ENCODE data around the gene PCGF1. TPM values are rescaled to one million over a fixed set of nuclear protein-coding genes. Genes with fewer than 3 reads are reported as not detected.
A peak's percentile ranks its signal among the peaks of the same experiment; 100 is the strongest.

The PCGF1 gene
- total and polyA plus RNA-seq, 2 of the 4 experiments (the other 2 are of a cell fraction): 23.4 to 31.4 TPM

GRCh38 chr2:74457129-74457548 is 50.4 kb downstream of the PCGF1 start:
- peak overlapping the region; percentile 64 for H4K5ac ChIP-seq (ENCODE audit: low read depth, low read length)
- H3K4me2 ChIP-seq (ENCODE audit: low read depth, low read length): peak overlapping the region; percentile 92
- H3K56ac ChIP-seq (ENCODE audit: extremely low read depth, insufficient read depth, low read length): no peak overlapping the region
- BruUV-seq (replicated peaks): no TSS peak
- H3K23ac ChIP-seq (ENCODE audit: low read depth, low read length): peak overlapping the region; percentile 53
- no CpG with 5 or more reads among the region's 27 CpGs for whole genome bisulfite sequencing, 2 experiments (ENCODE audit: extremely low coverage in 2 of 2, insufficient read length in 1 of 2)
- H4K8ac ChIP-seq (ENCODE audit: low read depth in 2 of 2, low read length in 2 of 2): peak overlapping the region; percentile 2 to 69; a peak in 2 of 4 replicates
- H3K4me1 ChIP-seq (ENCODE audit: control insufficient read depth, insufficient read depth, low read length): peaks cover 10% of the 10 kb centered on the region
- no peak for TF ChIP-seq MAZ (IDR thresholded peaks at IDR 0.05; ENCODE audit: borderline replicate concordance, low read depth, low read length)
- TF ChIP-seq CTCF (conservative IDR thresholded peaks at IDR 0.05; ENCODE audit: low read depth, low read length): no peak
- no peak for TF ChIP-seq SMC3 (IDR thresholded peaks at IDR 0.05; ENCODE audit: low read depth, low read length)
- TF ChIP-seq RAD21 (IDR thresholded peaks at IDR 0.05; ENCODE audit: low read length): no peak
- no peak for TF ChIP-seq POLR2A (IDR thresholded peaks at IDR 0.05; ENCODE audit: low read depth, low read length)
- TF ChIP-seq NFE2L2 (IDR thresholded peaks at IDR 0.05; ENCODE audit: low read depth, low read length): no peak
- no peak for TF ChIP-seq MAFK (IDR thresholded peaks at IDR 0.05; ENCODE audit: low read depth, low read length)
- TF ChIP-seq RFX5 (IDR thresholded peaks at IDR 0.05; ENCODE audit: low read depth, low read length): no peak
- TF ChIP-seq CHD1 (IDR thresholded peaks at IDR 0.05; ENCODE audit: low read depth, low read length): no peak
- H3K27ac ChIP-seq (ENCODE audit: insufficient read depth, low read length): peak overlapping the region; percentile 69
- peaks cover 15 to 42% of the 10 kb centered on the region in 2 experiments for H3K79me1 ChIP-seq (ENCODE audit: low read depth in 1 of 2, low read length in 2 of 2)
- intact Hi-C loops (cut with micrococcal nuclease) (no loop called here), dilution Hi-C loops (cut with HindIII; ENCODE audit: low sequenced_read_pairs, unreplicated experiment) (no loop called here), in situ Hi-C loops (cut with MboI; ENCODE audit: low sequenced_read_pairs) (no loop called here)
- H4K91ac ChIP-seq (ENCODE audit: insufficient read depth, low read depth, low read length): peak overlapping the region; percentile 39; the same call in 1 of the 2 replicates
- no peaks in the 10 kb centered on the region for H3K27me3 ChIP-seq (ENCODE audit: control insufficient read depth, insufficient read depth, low read length)
- ATAC-seq (ENCODE audit: low read depth) (peak; percentile 0; the same call in 1 of the 2 replicates), DNase-seq (peak; percentile 31)
- 0 out of 2 replicates have a peak, but pooled peaks cover 3% of the 10 kb centered on the region for H3K9me1 ChIP-seq (ENCODE audit: insufficient read depth, low read length)
- no peak overlapping the region for H2BK15ac ChIP-seq (ENCODE audit: low read depth, low read length)
- peak overlapping the region; percentile 52 for H3K4me3 ChIP-seq (ENCODE audit: insufficient read depth, low read depth, low read length)
- 0 out of 2 replicates have a peak overlapping the region, but pooled peaks have one; percentile 6 for H2AK5ac ChIP-seq (ENCODE audit: low read depth, low read length)
- H2BK5ac ChIP-seq (ENCODE audit: low read depth, low read length, poor library complexity, severe bottlenecking): peak overlapping the region; percentile 77
- peak overlapping the region; percentile 89 for H2AFZ ChIP-seq (replicated peaks; ENCODE audit: low read length, poor library complexity)
- ChIA-PET CTCF (interaction anchor here (0.5 kb wide), 1 partner anchor 912 kb away, joined by 3 read pairs; no protein-coding TSS in a partner anchor), POLR2A (ENCODE audit: unreplicated experiment) (no interaction called here)
- H3K9me3 ChIP-seq (ENCODE audit: control insufficient read depth, insufficient read depth, low read length): no peaks in the 10 kb centered on the region
- peak overlapping the region; percentile 75 for H2AK9ac ChIP-seq (replicated peaks; ENCODE audit: low read depth, low read length, poor library complexity)
- no peak overlapping the region for H2BK120ac ChIP-seq (ENCODE audit: low read depth, low read length)
- H3K18ac ChIP-seq (ENCODE audit: low read depth, low read length): no peak overlapping the region
- 0 out of 2 replicates have a peak overlapping the region, but pooled peaks have one; percentile 10 for H3K14ac ChIP-seq (replicated peaks; ENCODE audit: low read depth, low read length)
- H3K9ac ChIP-seq (ENCODE audit: low read depth, low read length): peak overlapping the region; percentile 64
- no peak overlapping the region for H2BK20ac ChIP-seq (ENCODE audit: low read depth, low read length)
- no peaks in the 10 kb centered on the region for H4K20me1 ChIP-seq (ENCODE audit: insufficient read depth, low read length)
- peak overlapping the region; percentile 58 for H3K4ac ChIP-seq (ENCODE audit: low read depth, low read length)
- H3K36me3 ChIP-seq (ENCODE audit: control insufficient read depth, insufficient read depth, low read length): peaks cover 11% of the 10 kb centered on the region
